Testis (tissue), 2 donors: Measurements from ENCODE around the gene PDGFD.

ENCODE experiments used
- POLR2A ChIP-seq: fragments of 450-650 bp; IDR thresholded peaks from one replicate; pipeline ENCODE4 v1.6.1; 2017; ENCODE audit warnings: antibody characterized with exemption, mild to moderate bottlenecking, moderate library complexity
- TF ChIP-seq, protein P1 (sequence below), 3 experiments: fragments of 450-650 bp in 2 of 3; fragments of 200-600 bp in 1 of 3; sonication (generic) in 1 of 3; IDR thresholded peaks; one replicate each; pipeline ENCODE4 v1.5.1; 2016 to 2019; ENCODE audit warnings: antibody characterized with exemption in 3 of 3, mild to moderate bottlenecking in 2 of 3, moderate library complexity in 1 of 3

DNA sequence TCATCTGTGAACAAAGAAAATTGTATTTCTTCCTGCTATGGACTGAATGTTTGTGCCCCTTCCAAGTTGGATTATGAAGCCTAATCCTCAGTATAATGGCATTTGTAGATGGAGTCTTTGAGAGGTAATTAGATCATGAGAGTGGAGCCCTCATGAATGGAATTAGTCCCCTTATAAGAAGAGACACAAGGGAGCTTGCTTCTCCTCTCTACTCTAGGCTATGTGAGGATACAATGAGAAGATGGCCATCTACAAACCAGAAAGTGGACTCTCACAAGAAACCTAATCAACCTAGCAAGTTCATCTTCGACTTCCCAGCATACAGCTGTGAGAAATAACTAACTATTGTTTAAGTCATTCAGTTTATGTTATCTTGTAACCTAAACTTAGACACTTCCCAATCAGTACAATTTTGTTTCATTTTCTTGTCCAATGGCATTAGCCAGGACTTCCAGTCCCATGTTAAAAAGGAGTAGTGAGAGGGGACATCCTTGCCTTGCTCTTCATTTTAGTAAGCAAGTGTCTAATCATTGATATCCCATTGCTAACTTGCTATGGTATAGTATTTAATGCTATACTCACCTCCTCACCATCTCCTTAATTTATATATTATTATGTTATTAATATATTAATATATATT lies 45.7 kb downstream of the PDGFD start:
- TF ChIP-seq, protein P1, sequence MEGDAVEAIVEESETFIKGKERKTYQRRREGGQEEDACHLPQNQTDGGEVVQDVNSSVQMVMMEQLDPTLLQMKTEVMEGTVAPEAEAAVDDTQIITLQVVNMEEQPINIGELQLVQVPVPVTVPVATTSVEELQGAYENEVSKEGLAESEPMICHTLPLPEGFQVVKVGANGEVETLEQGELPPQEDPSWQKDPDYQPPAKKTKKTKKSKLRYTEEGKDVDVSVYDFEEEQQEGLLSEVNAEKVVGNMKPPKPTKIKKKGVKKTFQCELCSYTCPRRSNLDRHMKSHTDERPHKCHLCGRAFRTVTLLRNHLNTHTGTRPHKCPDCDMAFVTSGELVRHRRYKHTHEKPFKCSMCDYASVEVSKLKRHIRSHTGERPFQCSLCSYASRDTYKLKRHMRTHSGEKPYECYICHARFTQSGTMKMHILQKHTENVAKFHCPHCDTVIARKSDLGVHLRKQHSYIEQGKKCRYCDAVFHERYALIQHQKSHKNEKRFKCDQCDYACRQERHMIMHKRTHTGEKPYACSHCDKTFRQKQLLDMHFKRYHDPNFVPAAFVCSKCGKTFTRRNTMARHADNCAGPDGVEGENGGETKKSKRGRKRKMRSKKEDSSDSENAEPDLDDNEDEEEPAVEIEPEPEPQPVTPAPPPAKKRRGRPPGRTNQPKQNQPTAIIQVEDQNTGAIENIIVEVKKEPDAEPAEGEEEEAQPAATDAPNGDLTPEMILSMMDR (IDR thresholded peaks at IDR 0.05) = no peak
- TF ChIP-seq POLR2A = no peak
